ENCODE results near the gene MBLAC1.

DNA sequence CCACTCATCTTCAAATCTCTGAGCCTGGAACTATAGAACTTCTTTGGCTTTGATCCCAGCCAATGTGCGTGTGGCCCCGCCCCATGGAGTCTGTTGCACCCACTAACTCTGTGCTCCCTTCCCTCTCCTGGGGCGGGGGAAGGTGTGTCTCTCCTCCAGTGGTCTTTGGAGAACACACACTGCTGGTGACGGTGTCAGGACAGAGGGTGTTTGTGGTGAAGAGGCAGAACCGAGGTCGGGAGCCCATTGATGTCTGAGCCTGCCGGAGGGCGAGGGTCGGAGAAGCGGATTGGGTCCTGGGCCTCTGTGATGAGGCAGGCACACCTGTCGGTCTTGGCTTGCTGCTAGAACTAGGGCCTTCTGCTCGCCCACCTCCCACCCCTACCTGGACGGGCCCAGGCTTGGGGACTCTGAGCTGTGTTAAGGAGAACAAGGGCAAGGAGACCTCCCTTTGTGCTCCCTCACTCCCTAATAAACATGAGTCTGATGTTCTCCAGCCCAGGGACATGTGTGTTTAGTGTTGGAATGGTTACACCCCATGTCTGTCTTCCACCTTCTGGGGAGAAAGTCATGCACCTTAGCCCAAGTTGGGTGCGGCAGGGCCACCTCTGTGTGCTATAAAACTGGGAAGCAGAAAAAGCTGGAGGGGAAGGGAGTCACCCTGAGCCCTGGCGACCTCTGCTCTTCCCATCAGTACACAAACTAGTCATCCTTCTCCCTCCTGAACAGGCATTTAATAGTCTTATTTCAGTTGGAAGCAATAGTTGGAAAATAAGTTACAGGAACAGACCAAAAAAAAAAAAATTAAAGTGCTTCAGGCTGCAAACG is 27.2 kb downstream of the MBLAC1 start:
- TF ChIP-seq, protein P1, sequence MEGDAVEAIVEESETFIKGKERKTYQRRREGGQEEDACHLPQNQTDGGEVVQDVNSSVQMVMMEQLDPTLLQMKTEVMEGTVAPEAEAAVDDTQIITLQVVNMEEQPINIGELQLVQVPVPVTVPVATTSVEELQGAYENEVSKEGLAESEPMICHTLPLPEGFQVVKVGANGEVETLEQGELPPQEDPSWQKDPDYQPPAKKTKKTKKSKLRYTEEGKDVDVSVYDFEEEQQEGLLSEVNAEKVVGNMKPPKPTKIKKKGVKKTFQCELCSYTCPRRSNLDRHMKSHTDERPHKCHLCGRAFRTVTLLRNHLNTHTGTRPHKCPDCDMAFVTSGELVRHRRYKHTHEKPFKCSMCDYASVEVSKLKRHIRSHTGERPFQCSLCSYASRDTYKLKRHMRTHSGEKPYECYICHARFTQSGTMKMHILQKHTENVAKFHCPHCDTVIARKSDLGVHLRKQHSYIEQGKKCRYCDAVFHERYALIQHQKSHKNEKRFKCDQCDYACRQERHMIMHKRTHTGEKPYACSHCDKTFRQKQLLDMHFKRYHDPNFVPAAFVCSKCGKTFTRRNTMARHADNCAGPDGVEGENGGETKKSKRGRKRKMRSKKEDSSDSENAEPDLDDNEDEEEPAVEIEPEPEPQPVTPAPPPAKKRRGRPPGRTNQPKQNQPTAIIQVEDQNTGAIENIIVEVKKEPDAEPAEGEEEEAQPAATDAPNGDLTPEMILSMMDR (IDR thresholded peaks at IDR 0.05), result no peak
- TF ChIP-seq POLR2A (IDR thresholded peaks at IDR 0.05), result peak; percentile 55
- peak in 2 of 3 donors; percentile 18 to 27 for TF ChIP-seq POLR2AphosphoS5 (IDR thresholded peaks at IDR 0.05)
